Endometrium (tissue), 2 donors: ENCODE data around the gene CDK5R1.

Experiments
- FAIRE-seq: peaks from 2 replicates; lab custom pipeline; 2012; peaks lifted over from hg19 to GRCh38; lab: Jason Lieb, UNC
- donor health status: control.
- donor health status: control.

Gene CDK5R1

DNA sequence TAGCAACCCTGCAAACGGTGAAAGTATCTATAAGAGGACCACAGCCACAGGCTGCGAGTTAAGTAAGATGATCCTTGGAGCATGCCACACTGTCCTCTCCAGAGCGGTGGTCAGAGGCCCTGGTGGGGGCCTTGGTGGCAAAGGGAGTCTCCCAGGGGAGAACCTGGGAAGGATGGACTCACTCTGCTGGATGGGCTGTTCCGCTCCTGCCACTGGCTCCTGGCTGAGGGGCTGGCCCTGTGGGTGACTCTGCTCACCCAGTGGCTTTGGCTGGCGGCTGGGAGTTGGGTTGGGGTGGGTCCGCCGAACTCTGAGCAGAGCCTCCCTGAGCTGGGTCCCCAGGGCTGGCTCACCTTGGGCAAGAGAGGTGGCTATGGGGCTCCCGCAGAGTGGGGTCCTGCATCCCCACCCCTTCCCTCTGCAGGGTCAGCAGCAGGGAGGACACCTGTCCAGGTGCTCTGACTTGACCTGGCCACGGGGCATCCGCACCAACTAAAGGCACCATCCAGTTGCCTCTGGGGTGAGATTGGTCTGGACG, 7.3 kb downstream of the CDK5R1 start:
- no peak for FAIRE-seq

DNA sequence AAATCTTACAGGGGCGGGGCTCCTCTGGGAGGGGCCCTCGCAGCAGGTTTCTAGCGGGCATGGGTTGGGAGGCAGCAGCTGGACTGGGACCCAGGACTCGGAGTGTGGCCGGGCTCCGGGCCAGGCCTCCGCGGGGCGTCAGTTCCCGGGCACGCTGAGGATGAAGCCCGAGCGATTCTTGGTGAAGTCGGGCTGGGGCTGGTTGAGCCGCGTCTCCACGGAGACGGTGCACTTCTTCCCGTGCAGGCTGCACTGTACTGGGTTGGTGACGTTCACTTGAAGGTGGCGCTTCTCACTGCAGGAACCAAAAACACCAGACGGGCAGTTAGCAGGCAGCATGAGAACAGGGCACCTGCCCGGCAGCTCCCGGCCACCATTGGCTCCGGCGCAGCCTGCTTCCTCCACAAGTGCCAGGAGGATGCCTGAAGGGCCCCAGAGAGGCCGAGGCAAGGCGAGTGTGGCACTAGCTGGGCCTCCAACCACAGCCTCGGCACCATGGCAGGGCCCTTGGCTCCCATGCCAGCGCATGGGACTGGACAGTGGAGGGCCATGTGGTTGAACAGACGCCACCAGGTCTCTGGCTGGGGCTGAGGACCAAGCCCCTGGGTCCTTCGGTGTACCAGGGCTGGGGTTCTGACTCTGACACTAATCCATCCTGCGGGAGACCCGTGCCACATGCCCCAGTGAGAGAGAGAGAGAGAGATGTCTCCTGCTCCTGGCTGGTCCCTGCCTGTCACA, 8.0 kb downstream of the CDK5R1 start:
- no peak for FAIRE-seq

DNA sequence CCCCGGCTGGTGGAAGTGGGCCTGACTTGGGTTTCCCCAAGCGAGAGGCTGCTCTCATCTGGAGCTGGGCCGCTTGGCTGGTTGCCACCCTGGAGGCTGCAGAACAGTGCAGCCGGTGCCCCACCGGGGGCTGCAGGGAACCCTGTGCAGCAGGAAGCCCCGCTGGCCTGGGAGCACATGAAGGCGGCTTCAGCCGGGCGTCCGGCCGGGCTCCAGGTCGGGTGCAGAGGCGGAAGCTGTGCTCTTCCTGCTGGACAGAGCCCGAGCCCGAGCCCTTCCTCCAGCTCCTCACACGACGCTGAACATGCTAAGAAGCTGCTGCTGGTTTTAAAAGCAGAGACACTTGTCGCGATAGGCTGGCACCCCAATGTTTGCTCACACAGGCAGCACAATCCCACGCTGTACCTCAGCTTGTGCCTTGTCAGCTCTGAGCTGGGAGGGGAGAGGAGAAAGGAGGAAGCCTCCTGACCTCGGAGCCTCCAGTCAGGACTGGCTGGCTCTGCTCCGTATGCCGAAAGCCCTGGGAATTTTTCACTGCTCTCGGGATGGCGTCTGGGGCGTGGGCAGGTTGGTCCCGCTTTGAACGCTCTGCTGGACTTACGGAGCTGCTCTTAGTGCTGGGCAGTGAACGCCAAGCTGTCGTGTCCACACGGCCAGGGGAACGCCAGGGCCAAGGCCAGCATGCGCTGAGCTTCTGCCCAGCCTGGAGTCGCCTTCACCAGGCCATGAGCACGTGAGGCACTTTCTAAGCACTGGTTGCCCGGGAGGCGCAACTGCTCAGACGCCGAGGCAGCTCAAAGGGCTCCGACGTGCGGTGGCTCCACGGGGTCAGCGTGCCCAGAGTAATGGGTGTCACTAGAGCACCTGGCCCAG, 8.8 kb downstream of the CDK5R1 start:
- FAIRE-seq: no peak

DNA sequence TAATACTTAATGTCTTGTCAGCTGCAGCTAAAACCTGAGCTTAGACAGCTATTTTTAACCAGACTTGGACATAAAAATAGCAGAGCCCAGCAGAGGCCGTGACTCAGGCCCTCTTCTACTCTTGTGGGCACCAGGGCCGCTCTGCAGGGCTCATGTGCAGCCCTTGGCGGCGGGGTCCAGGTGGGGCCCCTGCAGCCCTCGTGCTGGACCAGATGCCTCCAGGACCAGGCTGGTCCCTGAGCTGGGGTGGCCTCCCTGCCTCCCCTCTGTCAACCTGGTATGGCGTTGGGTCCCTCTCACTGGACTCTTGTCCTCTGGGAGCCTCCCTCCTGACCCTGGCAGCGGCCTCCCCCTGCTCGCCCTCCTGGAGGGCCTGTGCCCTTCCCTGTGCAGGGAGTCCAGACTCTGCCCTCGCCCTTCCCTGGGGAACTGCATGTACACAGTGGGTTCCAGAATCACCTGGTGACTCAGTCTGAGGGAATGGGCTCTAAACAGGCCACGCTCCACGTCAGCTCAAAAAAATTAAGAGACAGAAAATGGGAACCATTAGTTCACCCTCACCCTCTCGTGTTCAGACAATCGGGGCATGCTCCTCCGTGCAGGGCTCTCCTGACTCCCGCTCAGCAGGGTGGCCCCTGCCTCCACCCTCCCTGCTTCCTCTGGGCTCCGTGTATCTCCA, 9.7 kb downstream of the CDK5R1 start:
- no peak for FAIRE-seq

DNA sequence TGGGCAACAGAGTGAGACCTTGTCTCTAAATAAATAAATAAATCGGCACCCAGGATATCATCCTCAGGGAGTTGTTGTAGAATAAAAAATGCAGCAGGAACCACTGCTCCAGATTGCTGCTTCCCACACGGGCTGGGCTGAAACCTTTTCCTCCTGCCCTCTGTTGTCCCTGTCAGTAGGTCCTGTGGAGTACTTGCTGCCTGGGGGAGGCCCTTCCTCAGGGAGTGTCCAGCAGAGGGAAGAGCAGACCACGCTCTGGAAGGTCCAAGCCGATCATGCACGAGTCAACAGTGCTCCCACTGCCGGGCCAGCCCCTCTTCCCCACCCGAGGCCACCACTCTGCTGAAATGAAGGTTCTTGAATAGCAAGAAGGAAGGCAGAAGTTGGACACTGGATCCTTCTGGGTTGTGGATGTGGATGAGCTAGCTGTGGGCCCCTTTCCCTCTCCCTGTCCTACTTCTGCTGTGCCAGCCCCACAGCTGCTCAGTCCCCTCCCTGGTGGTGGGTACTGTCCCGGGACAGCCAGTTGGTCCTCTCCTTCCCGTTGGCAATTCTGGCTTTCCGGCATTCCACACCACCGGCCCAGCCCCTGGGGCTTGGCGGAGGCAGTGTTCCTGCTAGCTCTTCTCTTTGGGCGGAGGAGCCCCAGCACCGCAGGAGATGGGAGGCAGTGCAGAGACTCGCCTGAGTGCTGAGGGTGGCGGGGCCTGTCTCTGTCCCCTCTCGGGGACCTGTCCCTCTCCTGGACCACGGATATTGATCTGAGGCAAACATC, 10.8 kb downstream of the CDK5R1 start:
- no peak for FAIRE-seq

DNA sequence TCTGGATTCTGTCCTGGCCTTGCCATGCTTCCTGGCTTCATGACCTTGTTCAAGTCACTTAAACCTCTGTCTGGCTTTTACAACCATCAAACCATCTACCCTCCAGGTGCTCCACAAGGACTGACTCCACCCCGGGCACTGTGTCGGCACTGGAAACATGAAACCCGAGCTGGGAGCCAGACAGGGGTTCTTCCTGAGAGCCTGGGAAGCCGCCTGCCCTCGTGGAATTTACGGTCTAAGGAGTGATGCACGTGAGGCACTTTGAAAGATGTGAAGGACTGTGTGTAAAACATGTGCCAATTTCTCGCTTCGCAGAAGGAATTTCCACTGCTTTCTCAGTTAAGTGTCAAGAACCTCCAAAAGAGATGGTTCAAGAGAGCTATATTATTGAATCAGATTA, 11.6 kb downstream of the CDK5R1 start:
- FAIRE-seq: no peak

DNA sequence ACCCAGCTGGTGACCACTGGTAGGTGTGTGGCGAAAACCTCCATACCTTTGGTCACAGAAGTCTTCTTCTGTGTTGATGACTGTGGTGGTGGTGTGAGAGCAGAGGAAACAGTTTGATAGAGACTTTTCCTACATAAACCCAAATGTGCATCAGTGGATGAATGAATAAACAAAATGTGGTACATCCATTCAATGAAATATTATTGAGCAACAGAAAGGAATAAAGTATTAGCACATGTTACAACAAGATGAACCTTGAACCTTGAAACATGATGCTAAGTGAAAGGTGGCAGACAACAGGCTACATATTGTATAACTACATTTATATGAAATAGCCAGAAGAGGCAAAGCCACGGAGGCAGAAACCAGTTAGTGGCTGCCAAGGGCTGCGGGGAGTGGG, 15.2 kb downstream of the CDK5R1 start:
- FAIRE-seq: no peak

DNA sequence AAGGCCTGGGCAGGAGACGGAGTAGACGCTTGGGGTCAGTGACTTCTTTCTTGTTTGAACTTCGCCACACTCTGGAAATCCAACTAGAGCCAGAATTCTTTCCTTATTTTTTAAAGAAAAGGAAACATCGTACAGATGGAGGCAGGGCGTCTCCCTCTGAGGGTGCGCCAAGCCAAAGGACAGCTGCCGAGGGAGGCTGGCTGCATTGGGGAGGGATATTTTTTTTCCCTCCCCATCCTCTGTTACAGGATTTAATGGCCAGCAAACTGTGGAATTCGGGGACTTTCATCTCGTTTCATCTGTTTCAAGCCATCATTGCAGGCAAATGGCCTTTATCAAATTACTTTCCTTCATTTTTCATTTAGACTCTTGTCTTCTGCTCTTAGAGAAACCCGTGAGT, 15.9 kb downstream of the CDK5R1 start:
- FAIRE-seq: no peak

DNA sequence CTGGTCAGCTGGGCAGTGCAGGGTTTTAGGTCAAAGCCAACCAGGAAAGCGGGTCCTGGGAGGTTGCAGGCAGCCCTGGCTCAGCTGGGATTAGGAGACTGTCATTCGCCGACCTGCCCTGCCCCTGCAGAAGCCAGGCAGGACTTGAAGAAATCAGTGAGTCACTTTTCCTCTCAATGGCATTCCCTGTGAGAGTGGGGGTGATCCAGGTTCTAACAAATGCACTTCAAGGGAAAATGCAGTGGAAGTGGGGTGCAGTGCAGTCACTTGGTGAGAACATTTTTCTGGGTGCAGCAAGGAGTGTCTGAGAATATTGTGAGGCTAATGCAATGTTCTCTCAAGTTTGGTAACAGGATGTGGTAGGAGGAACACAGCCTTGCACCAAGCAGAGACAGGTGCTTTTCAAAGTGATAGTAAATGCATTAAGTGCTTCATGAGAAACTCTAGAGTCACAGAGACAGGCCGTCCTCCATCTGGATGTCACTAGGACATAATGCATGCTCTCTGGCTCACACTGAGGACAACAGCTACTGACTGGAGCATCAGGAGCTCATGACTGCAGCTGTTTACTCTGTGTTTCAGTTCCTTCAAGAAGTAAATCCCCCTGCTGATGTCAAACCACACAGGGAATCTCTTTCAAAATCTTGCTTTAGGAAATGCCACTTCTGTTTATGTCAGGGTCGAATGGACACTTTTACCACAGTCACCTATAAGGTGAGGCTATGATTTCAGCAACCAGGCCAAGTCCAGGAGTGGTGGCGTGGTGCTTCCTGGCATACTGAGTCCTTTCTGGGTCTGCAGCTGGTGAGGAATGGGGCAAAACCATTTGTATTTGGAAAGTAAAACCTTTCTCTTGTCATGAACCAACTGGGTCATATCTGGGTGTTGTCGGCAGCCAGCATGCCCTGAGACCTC, 16.7 kb downstream of the CDK5R1 start:
- no peak for FAIRE-seq

DNA sequence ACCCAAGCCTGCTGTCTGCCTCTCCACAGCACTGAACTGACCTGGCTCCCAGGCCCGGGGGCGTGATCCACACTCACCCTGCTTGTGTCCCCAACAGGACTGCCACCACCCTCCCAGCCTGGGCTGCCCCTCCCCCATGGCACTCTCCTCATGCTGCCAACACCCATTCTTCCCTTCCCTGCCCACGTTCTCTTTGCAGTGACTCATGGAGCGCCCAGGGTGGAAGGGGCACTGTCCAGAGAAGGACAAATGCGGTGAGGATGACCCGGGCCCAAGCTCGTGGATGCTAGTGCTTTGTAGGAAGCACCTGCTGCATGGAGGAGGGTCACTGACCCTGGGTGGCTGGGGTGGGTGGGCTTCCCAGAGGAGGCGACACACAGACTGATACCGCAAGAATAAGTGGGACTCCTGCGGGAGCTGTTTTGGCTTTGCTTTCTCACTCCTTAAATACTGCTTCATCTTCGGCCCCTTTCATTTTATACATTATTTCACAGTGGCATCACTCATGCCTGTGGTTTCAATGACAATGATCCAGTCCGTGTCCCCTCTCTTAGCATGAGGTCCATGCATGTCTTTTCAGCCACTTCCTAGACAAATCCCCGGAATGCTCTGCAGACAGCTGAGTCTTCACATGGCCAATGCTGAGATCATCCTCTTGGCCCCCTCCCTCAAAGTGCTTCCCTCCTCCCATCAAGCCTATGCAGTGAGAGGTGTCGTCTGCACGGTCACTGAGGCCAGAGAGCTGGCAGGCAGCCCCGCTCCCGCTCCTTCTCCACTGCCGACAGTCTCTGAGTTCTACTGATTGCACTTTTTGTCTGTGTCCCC, 17.6 kb downstream of the CDK5R1 start:
- FAIRE-seq: no peak

DNA sequence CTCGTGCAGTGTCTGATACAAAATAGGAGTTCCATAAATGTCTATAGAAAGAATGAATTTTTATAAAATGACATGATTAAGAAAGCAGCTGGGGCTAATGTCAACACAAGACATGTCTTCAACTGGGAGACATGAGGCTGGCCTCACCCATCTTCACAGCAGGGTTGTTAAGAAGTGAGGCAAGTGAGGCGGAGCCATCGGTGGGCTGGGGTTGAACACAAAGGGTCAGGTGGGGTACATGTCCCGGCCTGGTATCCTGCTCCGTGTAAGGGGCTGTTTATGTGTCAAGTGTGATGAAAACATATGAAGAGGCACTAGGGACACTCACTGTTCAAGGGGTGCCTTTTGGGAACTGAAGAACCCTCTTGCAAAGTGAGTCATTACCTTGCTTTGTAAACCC, 22.1 kb downstream of the CDK5R1 start:
- FAIRE-seq: no peak

DNA sequence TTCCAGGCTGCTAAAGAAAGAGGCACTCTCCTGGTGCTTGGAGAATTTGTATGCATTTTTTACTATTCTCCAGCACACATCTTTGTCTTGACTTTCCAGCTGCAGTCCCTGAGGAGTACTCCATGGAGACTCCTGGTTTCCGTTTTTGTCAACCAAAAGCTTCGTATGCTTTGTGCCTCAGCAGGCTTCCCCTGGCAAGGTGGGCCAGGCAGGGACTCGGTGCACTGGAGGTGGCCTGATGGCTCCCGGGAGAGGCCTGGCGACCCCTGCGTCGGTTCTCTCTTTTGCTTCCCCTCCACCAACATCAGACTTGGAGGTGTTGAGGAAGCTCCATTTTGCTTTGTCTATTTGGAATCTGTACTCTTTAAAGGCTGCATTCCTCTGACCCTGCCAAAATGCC, 23.7 kb downstream of the CDK5R1 start:
- no peak for FAIRE-seq

DNA sequence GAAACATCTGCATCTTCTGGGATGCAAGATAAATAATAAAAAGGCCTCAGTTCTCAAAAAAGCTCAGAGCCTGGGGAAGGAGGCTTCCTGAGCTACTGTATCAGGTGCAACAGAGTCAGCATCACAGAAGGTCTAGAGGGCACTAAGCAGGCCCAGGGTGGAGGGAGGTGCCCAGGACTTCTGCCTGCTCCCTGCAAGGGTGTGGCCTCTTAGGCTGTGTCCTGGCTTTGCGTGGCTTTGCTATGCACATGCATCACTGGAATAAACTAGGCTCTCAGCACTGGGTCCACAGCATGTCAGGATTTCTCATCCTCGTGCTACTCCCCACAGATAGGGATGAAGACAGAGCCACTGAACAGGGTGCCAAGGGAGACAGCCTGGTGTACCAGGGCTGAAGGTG, 25.5 kb downstream of the CDK5R1 start:
- FAIRE-seq: no peak

DNA sequence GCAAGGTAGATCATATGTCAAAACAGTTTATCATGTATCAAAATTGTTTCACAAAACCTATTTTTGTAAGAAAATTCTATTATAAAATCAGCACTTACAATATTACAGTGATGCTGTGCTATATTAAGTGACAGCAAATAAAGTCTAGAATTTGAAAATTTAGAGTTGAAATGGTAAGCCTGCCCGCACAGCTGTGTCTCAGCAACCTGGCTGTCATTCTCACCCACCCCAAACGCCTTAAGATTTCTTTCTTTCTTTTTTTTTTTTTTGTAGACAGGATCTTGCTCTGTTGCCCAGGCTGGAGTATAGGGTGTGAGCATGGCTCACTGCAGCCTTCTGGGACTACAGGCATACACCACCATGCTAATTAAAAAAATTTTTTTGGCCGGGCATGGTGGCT, 26.8 kb downstream of the CDK5R1 start:
- no peak for FAIRE-seq

DNA sequence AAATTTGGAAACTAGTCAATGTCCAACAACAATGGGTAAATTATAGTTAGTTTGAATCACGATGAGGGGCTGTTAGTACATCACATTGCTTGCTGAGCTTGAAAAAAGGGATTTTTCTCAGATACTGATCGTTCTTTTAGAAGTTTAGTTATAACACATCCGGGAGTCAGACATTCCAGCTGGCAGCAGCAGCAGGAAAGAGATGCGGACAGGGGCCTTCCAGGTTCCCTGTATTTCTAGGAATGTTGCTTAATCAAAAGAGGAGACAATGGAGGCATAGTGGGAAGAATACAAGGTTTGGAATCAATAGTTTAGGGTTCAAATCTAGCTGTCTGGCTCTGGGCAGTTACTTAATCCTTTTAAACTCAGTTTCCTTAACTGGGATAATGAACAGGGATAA, 27.8 kb downstream of the CDK5R1 start:
- no peak for FAIRE-seq

DNA sequence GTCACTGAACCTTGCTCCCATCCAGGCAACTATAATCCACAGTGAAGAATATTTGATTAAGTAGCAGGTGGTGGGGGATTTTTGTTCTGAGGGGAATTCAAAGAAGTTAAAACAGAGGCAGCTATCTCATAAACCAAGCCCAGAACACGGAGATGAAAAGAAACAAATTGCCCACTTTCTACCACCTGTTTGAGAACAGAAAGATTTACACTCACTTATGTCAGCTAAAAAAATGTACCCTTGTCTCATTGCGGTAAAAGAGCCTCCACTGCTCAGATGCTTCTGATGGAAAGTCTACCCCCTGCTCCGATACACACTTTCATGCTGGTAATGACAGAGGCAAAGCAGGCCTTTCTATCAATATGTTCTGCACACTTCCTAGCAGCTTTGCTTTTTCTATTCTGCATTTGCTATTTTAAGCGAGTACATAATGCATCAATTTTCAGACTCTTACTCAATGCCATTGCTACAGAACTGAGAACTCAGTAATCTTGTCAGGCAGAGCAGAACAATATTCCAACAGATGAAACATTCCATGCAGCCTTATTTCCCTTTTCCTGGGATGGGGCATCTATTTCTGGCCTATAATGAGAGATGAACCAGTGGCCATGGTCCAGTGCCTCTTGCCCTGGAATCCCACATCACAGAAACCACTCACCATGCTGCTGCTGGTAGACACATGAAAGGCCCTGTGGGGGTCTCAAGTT, 29.0 kb downstream of the CDK5R1 start:
- FAIRE-seq: no peak

DNA sequence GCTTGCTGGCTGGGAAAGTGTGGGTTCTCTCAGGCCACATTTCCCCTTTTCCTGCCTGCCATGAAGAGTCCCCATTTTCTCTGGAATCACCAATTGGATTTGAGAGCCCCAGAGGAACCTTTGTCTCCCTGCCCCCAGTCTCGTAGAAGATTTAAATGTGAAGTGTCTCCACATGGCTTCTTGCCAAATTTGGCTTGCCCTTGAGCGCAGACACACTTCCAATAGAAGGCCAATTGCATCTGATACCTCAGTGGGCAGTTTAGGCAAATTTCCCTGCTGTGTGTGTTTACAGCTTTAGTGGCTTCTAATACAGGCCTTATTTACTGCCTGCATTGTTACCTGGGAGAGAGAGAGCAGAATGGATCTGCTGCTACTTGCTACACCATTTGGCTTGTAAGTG, 29.7 kb downstream of the CDK5R1 start:
- no peak for FAIRE-seq

DNA sequence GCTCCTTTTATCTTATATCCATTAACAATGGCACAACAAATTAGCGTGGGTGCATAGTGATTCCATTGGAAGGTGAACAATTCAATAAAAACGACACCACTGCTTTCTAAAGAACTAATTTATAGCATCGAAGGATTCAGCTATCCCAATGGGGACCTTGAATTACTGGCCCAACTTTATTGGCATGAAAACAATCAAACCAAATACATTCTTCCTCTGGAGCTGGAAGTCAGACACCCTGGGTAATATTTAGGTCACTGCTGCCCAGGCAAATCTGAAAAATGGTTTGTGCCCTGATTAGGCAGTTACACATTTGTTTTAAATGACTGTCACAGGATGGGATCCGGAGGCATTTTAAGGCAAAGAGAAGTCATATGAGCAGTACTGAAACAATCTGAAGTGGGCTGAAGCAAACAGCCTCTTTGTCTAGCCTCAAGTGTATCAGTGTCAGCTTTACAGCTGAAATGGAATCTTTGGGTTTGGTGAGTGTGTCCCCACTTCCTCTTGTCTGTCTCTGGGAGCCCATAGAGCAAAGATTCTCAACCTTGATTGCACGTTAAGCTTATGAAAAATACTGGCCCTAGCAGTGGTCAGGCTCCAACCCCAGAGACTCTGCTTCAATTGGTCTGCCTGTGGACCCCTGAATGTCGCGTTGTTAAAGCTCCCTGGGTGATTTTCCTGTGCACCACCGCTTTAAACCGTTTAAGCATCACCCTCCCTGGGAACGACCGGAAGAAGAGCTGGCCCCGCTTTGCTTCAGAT, 30.3 kb downstream of the CDK5R1 start:
- FAIRE-seq: no peak

DNA sequence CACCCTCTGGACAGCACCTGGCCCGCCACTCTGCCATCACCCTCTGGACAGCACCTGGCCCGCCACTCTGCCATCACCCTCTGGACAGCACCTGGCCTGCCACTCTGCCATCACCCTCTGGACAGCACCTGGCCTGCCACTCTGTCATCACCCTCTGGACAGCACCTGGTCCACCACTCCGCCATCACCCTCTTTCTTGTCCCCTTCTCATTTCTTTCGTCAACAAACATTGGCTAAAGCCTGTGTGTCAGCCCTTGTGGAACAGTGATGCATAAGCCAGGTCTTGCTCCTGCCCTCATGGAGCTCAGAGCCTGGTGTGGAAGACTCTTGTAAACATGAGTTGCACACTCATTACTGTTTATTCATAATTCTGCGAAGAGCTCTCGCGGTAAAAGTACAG, 31.2 kb downstream of the CDK5R1 start:
- FAIRE-seq: no peak
